DOHH2 (cell line): Measurements from ENCODE around the gene CNTNAP2.

Source experiments
- CTCF ChIP-seq: fragments of 200-600 bp; sonication (generic); IDR thresholded peaks from one replicate; pipeline ENCODE4 v1.5.1; 2014; ENCODE audit warnings: antibody characterized with exemption, mild to moderate bottlenecking, low read depth, low read length; ENCODE audit not compliant: poor library complexity, severe bottlenecking
- EZH2phosphoT487 ChIP-seq: fragments of 200-600 bp; sonication (generic); IDR thresholded peaks from 2 replicates; pipeline ENCODE4 v1.6.1; 2017; ENCODE audit warnings: borderline replicate concordance, mild to moderate bottlenecking, antibody characterized with exemption, low read length, moderate library complexity, mixed read lengths

DNA sequence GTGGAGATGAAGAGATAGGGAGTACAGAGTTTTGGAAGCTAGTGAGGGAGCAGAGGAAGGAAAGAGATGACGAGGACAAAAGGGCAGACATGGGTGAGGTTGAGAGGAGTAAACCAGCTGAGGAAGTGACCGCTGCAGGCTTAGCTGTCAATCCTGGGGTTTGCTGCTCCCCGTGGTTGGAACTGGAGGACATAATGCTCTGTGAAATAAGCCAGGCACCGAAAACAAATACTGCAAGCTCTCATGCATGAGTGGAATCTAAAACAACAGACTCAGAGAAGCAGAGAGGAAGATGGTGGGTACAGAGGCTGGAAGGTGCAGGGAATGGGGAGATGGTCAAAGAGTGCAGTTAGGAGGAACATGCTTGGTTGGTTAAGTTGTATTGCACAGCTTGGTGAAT, 1991.8 kb downstream of the CNTNAP2 start:
- TF ChIP-seq EZH2phosphoT487: no peak
- TF ChIP-seq CTCF: no peak
